HEK293 (cell line): Measurements from ENCODE around the gene LCN6.

ENCODE experiments used
- CTCF ChIA-PET: fragments of 350-600 bp; formaldehyde crosslinking; extraction: SDS; loops from one replicate; lab custom pipeline; 2021; ENCODE audit warnings: antibody characterized with exemption; lab: Yijun Ruan, JAX
- POLR2A ChIA-PET: fragments of 300-600 bp; formaldehyde crosslinking; extraction: SDS; loops from one replicate; lab custom pipeline; 2020; ENCODE audit warnings: antibody characterized with exemption, inconsistent platforms; lab: Yijun Ruan, JAX
- H3K27ac ChIP-seq: fragments of 200-500 bp; sonication (Bioruptor generic); 2 replicates; pipeline ENCODE4 v1.5.1; 2014; ENCODE audit warnings: low read depth, low read length, control low read depth, inconsistent platforms; ENCODE audit errors: extremely low read depth
- H3K36me3 ChIP-seq, 2 experiments: fragments of 200-500 bp in 1 of 2; sonication (Bioruptor generic) in 1 of 2; 1 replicate in 1 of 2; 2 replicates in 1 of 2; pipeline ENCODE4 v1.5.1; 2014 to 2017; ENCODE audit warnings: inconsistent platforms in 2 of 2, low read length in 2 of 2; ENCODE audit not compliant: control insufficient read depth in 2 of 2, insufficient read depth in 1 of 2
- H3K4me1 ChIP-seq: fragments of 200-500 bp; sonication (Bioruptor generic); 2 replicates; pipeline ENCODE4 v1.5.1; 2014; ENCODE audit warnings: mild to moderate bottlenecking, low read length, inconsistent platforms; ENCODE audit not compliant: control insufficient read depth, insufficient read depth
- H3K4me3 ChIP-seq: 2 replicates; pipeline ENCODE4 v1.5.1; 2011; ENCODE audit warnings: low read depth, mild to moderate bottlenecking, control low read depth, low read length, moderate library complexity
- H3K9me3 ChIP-seq: fragments of 200-500 bp; sonication (Bioruptor generic); 2 replicates; pipeline ENCODE4 v1.5.1; 2014; ENCODE audit warnings: low read depth, low read length, inconsistent platforms; ENCODE audit not compliant: control insufficient read depth, insufficient read depth
- GLI2 ChIP-seq: fragments of 450-650 bp; formaldehyde crosslinking; IDR thresholded peaks from 2 replicates; pipeline ENCODE4; 2017; ENCODE audit warnings: missing biosample characterization, missing genetic modification characterization, low read depth, borderline replicate concordance
- GLIS1 ChIP-seq: fragments of 450-650 bp; formaldehyde crosslinking; IDR thresholded peaks from 2 replicates; pipeline ENCODE4 v1.5.1; 2016; ENCODE audit warnings: missing biosample characterization, missing genetic modification characterization
- KLF1 ChIP-seq: fragments of 450-650 bp; formaldehyde crosslinking; IDR thresholded peaks from 2 replicates; pipeline ENCODE4 v1.5.1; 2016; ENCODE audit warnings: missing biosample characterization, missing genetic modification characterization
- KLF8 ChIP-seq: fragments of 450-650 bp; formaldehyde crosslinking; IDR thresholded peaks from 2 replicates; pipeline ENCODE4 v1.5.1; 2016; ENCODE audit warnings: missing biosample characterization, missing genetic modification characterization
- OVOL3 ChIP-seq: fragments of 450-650 bp; formaldehyde crosslinking; IDR thresholded peaks from 2 replicates; pipeline ENCODE4 v1.5.1; 2016; ENCODE audit warnings: missing biosample characterization, missing genetic modification characterization
- PRDM2 ChIP-seq: fragments of 450-650 bp; formaldehyde crosslinking; IDR thresholded peaks from 2 replicates; pipeline ENCODE4 v1.5.1; 2016; ENCODE audit warnings: missing biosample characterization, missing genetic modification characterization, borderline replicate concordance
- PRDM6 ChIP-seq: fragments of 450-650 bp; formaldehyde crosslinking; IDR thresholded peaks from 2 replicates; pipeline ENCODE4 v1.5.1; 2017; ENCODE audit warnings: missing biosample characterization, missing genetic modification characterization
- SCRT1 ChIP-seq: fragments of 450-650 bp; formaldehyde crosslinking; IDR thresholded peaks from 2 replicates; pipeline ENCODE4 v1.5.1; 2016; ENCODE audit warnings: missing biosample characterization, missing genetic modification characterization, borderline replicate concordance
- YY1 ChIP-seq: fragments of 450-650 bp; formaldehyde crosslinking; IDR thresholded peaks from 2 replicates; pipeline ENCODE4 v1.5.1; 2018; ENCODE audit warnings: missing biosample characterization, missing genetic modification characterization
- ZBTB49 ChIP-seq: fragments of 450-650 bp; formaldehyde crosslinking; IDR thresholded peaks from 2 replicates; pipeline ENCODE4 v1.5.1; 2016; ENCODE audit warnings: missing biosample characterization, missing genetic modification characterization, low read depth
- ZFP69B ChIP-seq: fragments of 450-650 bp; formaldehyde crosslinking; IDR thresholded peaks from 2 replicates; pipeline ENCODE4 v1.5.1; 2016; ENCODE audit warnings: missing biosample characterization, missing genetic modification characterization
- ZNF140 ChIP-seq: fragments of 450-650 bp; formaldehyde crosslinking; IDR thresholded peaks from 2 replicates; pipeline ENCODE4 v1.5.1; 2016; ENCODE audit warnings: missing biosample characterization, missing genetic modification characterization
- ZNF148 ChIP-seq: fragments of 450-650 bp; formaldehyde crosslinking; IDR thresholded peaks from 2 replicates; pipeline ENCODE4 v1.5.0; 2017; ENCODE audit warnings: missing biosample characterization, missing genetic modification characterization, borderline replicate concordance
- ZNF16 ChIP-seq: fragments of 450-650 bp; formaldehyde crosslinking; IDR thresholded peaks from 2 replicates; pipeline ENCODE4 v1.5.1; 2016; ENCODE audit warnings: low read depth, missing biosample characterization, missing genetic modification characterization
- ZNF24 ChIP-seq: fragments of 450-650 bp; formaldehyde crosslinking; IDR thresholded peaks from 2 replicates; pipeline ENCODE4 v1.5.1; 2016; ENCODE audit warnings: missing biosample characterization, missing genetic modification characterization
- ZNF248 ChIP-seq: fragments of 450-650 bp; formaldehyde crosslinking; IDR thresholded peaks from 2 replicates; pipeline ENCODE4 v1.5.1; 2017; ENCODE audit warnings: missing biosample characterization, missing genetic modification characterization
- ZNF416 ChIP-seq: fragments of 450-650 bp; formaldehyde crosslinking; IDR thresholded peaks from 2 replicates; pipeline ENCODE4 v1.5.1; 2016; ENCODE audit warnings: missing biosample characterization, missing genetic modification characterization
- ZNF423 ChIP-seq: fragments of 450-650 bp; formaldehyde crosslinking; IDR thresholded peaks from 2 replicates; pipeline ENCODE4 v1.5.1; 2016; ENCODE audit warnings: missing biosample characterization, missing genetic modification characterization
- ZNF580 ChIP-seq: fragments of 450-650 bp; formaldehyde crosslinking; IDR thresholded peaks from 2 replicates; pipeline ENCODE4 v1.5.1; 2016; ENCODE audit warnings: missing biosample characterization, missing genetic modification characterization
- ZNF654 ChIP-seq: fragments of 450-650 bp; formaldehyde crosslinking; IDR thresholded peaks from 2 replicates; pipeline ENCODE4 v1.5.1; 2016; ENCODE audit warnings: low read depth, missing biosample characterization, missing genetic modification characterization
- ZNF701 ChIP-seq: fragments of 450-650 bp; formaldehyde crosslinking; IDR thresholded peaks from 2 replicates; pipeline ENCODE4 v1.5.1; 2016; ENCODE audit warnings: missing biosample characterization, missing genetic modification characterization
- ZNF830 ChIP-seq: fragments of 450-650 bp; IDR thresholded peaks from 2 replicates; pipeline ENCODE4 v1.5.0; 2018; ENCODE audit warnings: missing biosample characterization, missing genetic modification characterization, low read depth, mild to moderate bottlenecking, moderate library complexity
- ZSCAN4 ChIP-seq: fragments of 450-650 bp; formaldehyde crosslinking; IDR thresholded peaks from 2 replicates; pipeline ENCODE4 v1.5.1; 2017; ENCODE audit warnings: missing biosample characterization, missing genetic modification characterization
- ZXDB ChIP-seq: fragments of 450-650 bp; formaldehyde crosslinking; IDR thresholded peaks from 2 replicates; pipeline ENCODE4 v1.5.1; 2016; ENCODE audit warnings: missing biosample characterization, missing genetic modification characterization

Gene LCN6

GRCh38 chr9:136728080-136728547, 20.2 kb downstream of the LCN6 start:
- Histone ChIP-seq H3K9me3 (no peaks in the 10 kb centered on the region), H3K36me3 (peaks cover 0 to 39% of the 10 kb centered on the region in 2 experiments; a peak in 2 of 3 replicates), H3K4me3 (peak overlapping the region; percentile 59), H3K4me1 (no peaks in the 10 kb centered on the region; the same call in 1 of the 2 replicates), H3K27ac (peak overlapping the region; percentile 71)
- ChIA-PET CTCF (interaction anchor here (0.6 to 3.9 kb wide), 13 partner anchors 11 to 68 kb away, joined by 3 to 14 read pairs (median 4); partner anchors contain the start of genes CCDC183 and LCN8), POLR2A (interaction anchor here (0.6 to 4.0 kb wide), 42 partner anchors 8 to 495 kb away, joined by 3 to 79 read pairs (median 4); partner anchors contain the start of genes AGPAT2, DIPK1B, LCN6 and LCN8)
- TF ChIP-seq GLIS1 (tag by site-specific recombination) (peak; percentile 72), ZNF423 (no peak), ZNF140 (no peak), ZSCAN4 (tag by site-specific recombination) (no peak), ZNF830 (tag by site-specific recombination) (no peak), ZNF248 (tag by site-specific recombination) (no peak), KLF1 (tag by site-specific recombination) (peak; percentile 97), ZNF654 (tag by site-specific recombination) (no peak), ZNF16 (tag by site-specific recombination) (no peak), ZNF701 (no peak), SCRT1 (tag by site-specific recombination) (no peak), GLI2 (tag by site-specific recombination) (no peak), ZFP69B (tag by site-specific recombination) (peak; percentile 40; the same call in 1 of the 2 replicates), ZNF24 (tag by site-specific recombination) (peak; percentile 51; the same call in 1 of the 2 replicates), PRDM6 (no peak), ZNF416 (tag by site-specific recombination) (no peak), PRDM2 (no peak), ZXDB (tag by site-specific recombination) (0 out of 2 replicates have a peak, but pooled peaks have one; percentile 56), YY1 (peak; percentile 73), ZBTB49 (tag by site-specific recombination) (no peak), OVOL3 (tag by site-specific recombination) (no peak), KLF8 (tag by site-specific recombination) (peak; percentile 97), ZNF148 (tag by site-specific recombination) (no peak), ZNF580 (tag by site-specific recombination) (peak; percentile 72; the same call in 1 of the 2 replicates)
